Measurements from ENCODE around the gene AGRN.
A peak's percentile ranks its signal among the peaks of the same experiment; 100 is the strongest.
"Not testable (repeated sequence)": the region's sequence is repeated elsewhere in the genome, so short reads cannot be mapped to it uniquely, and the experiment has no call there.

The AGRN gene

GRCh38 chr1:1019122-1019999, 559 bp upstream of the AGRN start:
- FAIRE-seq (no peak), DNase-seq (ENCODE audit: low spot score) (peak; percentile 94)

- DNase-seq (ENCODE audit: low spot score) (peak; percentile 40), FAIRE-seq (no peak)
Measured at GRCh38 chr1:1020415-1021009, 592 bp downstream of the AGRN start.

- DNase-seq (ENCODE audit: low spot score) (peak; percentile 74), FAIRE-seq (no peak)
Measured at GRCh38 chr1:1021010-1021919, 1.3 kb downstream of the AGRN start.

- peak; percentile 52 for DNase-seq (ENCODE audit: low spot score)
- FAIRE-seq, result no peak
Measured at GRCh38 chr1:1021920-1022259, 2.0 kb downstream of the AGRN start.

- FAIRE-seq (no peak), DNase-seq (ENCODE audit: low spot score) (no peak)
Measured at GRCh38 chr1:1022302-1023009, 2.5 kb downstream of the AGRN start.

GRCh38 chr1:1023700-1024099, 3.8 kb downstream of the AGRN start:
- no peak for FAIRE-seq
- no peak for DNase-seq (ENCODE audit: low spot score)

- FAIRE-seq, result no peak
Measured at GRCh38 chr1:1024149-1024770, 4.3 kb downstream of the AGRN start.

GRCh38 chr1:1024771-1025699, 5.1 kb downstream of the AGRN start:
- DNase-seq (ENCODE audit: low spot score) (peak; percentile 80), FAIRE-seq (peak; percentile 59)

More at GRCh38 chr1:1024149-1024770, 4.3 kb downstream of the AGRN start:
- DNase-seq (ENCODE audit: low spot score), result no peak

GRCh38 chr1:1025730-1026129, 5.8 kb downstream of the AGRN start:
- DNase-seq (ENCODE audit: low spot score) (no peak), FAIRE-seq (no peak)

GRCh38 chr1:1026599-1027413, 6.9 kb downstream of the AGRN start:
- FAIRE-seq (no peak), DNase-seq (ENCODE audit: low spot score) (no peak)

GRCh38 chr1:1027791-1028190, 7.9 kb downstream of the AGRN start:
- FAIRE-seq (no peak), DNase-seq (ENCODE audit: low spot score) (no peak)

GRCh38 chr1:1030867-1031658, 11.1 kb downstream of the AGRN start:
- FAIRE-seq, result peak; percentile 79
- DNase-seq (ENCODE audit: low spot score), result not testable (repeated sequence)

- FAIRE-seq (no peak), DNase-seq (ENCODE audit: low spot score) (no peak)
Measured at GRCh38 chr1:1031659-1032235, 11.8 kb downstream of the AGRN start.

GRCh38 chr1:1032424-1032823, 12.5 kb downstream of the AGRN start:
- FAIRE-seq (no peak), DNase-seq (ENCODE audit: low spot score) (no peak)

GRCh38 chr1:1033009-1033587, 13.2 kb downstream of the AGRN start:
- no peak for FAIRE-seq
- DNase-seq (ENCODE audit: low spot score), result no peak

- FAIRE-seq (no peak), DNase-seq (ENCODE audit: low spot score) (no peak)
Measured at GRCh38 chr1:1033731-1034438, 14.0 kb downstream of the AGRN start.

GRCh38 chr1:1034439-1034781, 14.5 kb downstream of the AGRN start:
- FAIRE-seq, result no peak
- DNase-seq (ENCODE audit: low spot score), result no peak
